PFSK-1 (cell line): ENCODE measurements around the gene BMPR2.

Experiments used
- SIN3A ChIP-seq: IDR thresholded peaks from 2 replicates; pipeline ENCODE4 v1.6.1; 2012; ENCODE audit warnings: mild to moderate bottlenecking, low read length, moderate library complexity, borderline replicate concordance; ENCODE audit not compliant: insufficient read depth
- TAF1 ChIP-seq: IDR thresholded peaks from 2 replicates; pipeline ENCODE4 v1.6.1; 2012; ENCODE audit warnings: low read length, control low read depth, borderline replicate concordance; ENCODE audit not compliant: insufficient read depth

- no peak for TF ChIP-seq TAF1
- TF ChIP-seq SIN3A: no peak
Measured at GRCh38 chr2:202599911-202600310, 223.8 kb downstream of the BMPR2 start.
